Left lung (tissue), 10 donors: ENCODE results near the gene GMPPA. TPM values are rescaled to one million over a fixed set of nuclear protein-coding genes. Genes with fewer than 3 reads are reported as not detected.

Experiments used
- ATAC-seq: fragments of 200-7000 bp; cut with Tn5 transposase; one replicate; pipeline ENCODE4 v1.9.1; 2020; ENCODE audit warnings: moderate library complexity
- DNase-seq, 4 donors: peaks; one replicate each; pipeline ENCODE4 v3.0.0-alpha.2; 2013 to 2020
- H3K27ac ChIP-seq, 2 donors: fragments of 200-600 bp; sonication (generic) in 1 of 2; one replicate each; pipeline versions ENCODE4 v1.5.0 to v1.8.0; 2020 to 2021
- H3K27me3 ChIP-seq, 2 donors: fragments of 200-600 bp; sonication (generic) in 1 of 2; one replicate each; pipeline versions ENCODE4 v1.5.0 to v1.8.0; 2020 to 2021
- H3K36me3 ChIP-seq, 2 donors: fragments of 200-600 bp; sonication (generic) in 1 of 2; one replicate each; pipeline versions ENCODE4 v1.5.0 to v1.8.0; 2020 to 2021
- H3K4me1 ChIP-seq, 2 donors: fragments of 200-600 bp; one replicate each; pipeline ENCODE4 v1.8.0; 2021
- H3K4me3 ChIP-seq, 2 donors: fragments of 200-600 bp; sonication (generic) in 1 of 2; one replicate each; pipeline versions ENCODE4 v1.5.0 to v1.8.0; 2020 to 2021; ENCODE audit warnings: mild to moderate bottlenecking in 1 of 2
- H3K9me3 ChIP-seq, 2 donors: fragments of 200-600 bp; sonication (generic) in 1 of 2; one replicate each; pipeline versions ENCODE4 v1.5.0 to v1.8.0; 2020 to 2021
- CTCF ChIP-seq, 2 donors: fragments of 200-600 bp; sonication (generic) in 1 of 2; IDR thresholded peaks; one replicate each; pipeline versions ENCODE4 v1.5.0 to v1.8.0; 2021; ENCODE audit warnings: antibody characterized with exemption in 2 of 2
- intact Hi-C, 2 donors: fragments of 100-400 bp; cut with DNase I; formaldehyde crosslinking; loops; one replicate each; pipeline versions ENCODE4 v1.11.2 to v1.14.2; 2022
- polyA plus RNA-seq, 6 donors: library from polyadenylated mRNA; unstranded; fragments of 120-200 nt; gene quantifications; one replicate each; pipeline ENCODE4 v1.2.1, GENCODE V29; 2013; ENCODE audit not compliant: insufficient read length in 6 of 6
- total RNA-seq, 2 donors: library from RNA; stranded (reverse); fragmentation: NEBNext Ultra II Directional; extraction: Animal tissue kit (Norgen Biotek cat#: 25700); gene quantifications; one replicate each; pipeline ENCODE4 v1.2.1, GENCODE V29; 2021
- donor health status: DM: no; HTN: yes; CAD: no.
- donor health status: DM: no; HTN: no; CAD: no.

GMPPA gene
- total and polyA plus RNA-seq, 8 donors: 20.6 to 50.1 (median 25.4) TPM

GRCh38 chr2:219472629-219473187, 26.0 kb upstream of the GMPPA start:
- Histone ChIP-seq H3K4me3 (no peak overlapping the region), H3K27me3 (peaks cover 0 to 41% of the 10 kb centered on the region in 2 donors), H3K36me3 (no peaks in the 10 kb centered on the region), H3K4me1 (no peaks in the 10 kb centered on the region), H3K9me3 (no peaks in the 10 kb centered on the region), H3K27ac (no peak overlapping the region)
- peak in 1 of 4 donors; percentile 74 for DNase-seq
- intact Hi-C loops: no loop called here
- ATAC-seq: no peak
- no peak for TF ChIP-seq CTCF (IDR thresholded peaks at IDR 0.05)

- no peak for TF ChIP-seq CTCF (IDR thresholded peaks at IDR 0.05)
- Histone ChIP-seq H3K36me3 (no peaks in the 10 kb centered on the region), H3K27me3 (peaks cover 0 to 44% of the 10 kb centered on the region in 2 donors), H3K9me3 (no peaks in the 10 kb centered on the region), H3K4me1 (no peaks in the 10 kb centered on the region), H3K27ac (no peak overlapping the region), H3K4me3 (no peak overlapping the region)
- intact Hi-C loops: no loop called here
- peak in 1 of 4 donors; percentile 77 for DNase-seq
- no peak for ATAC-seq
These were observed 25.2 kb upstream of the GMPPA start for GRCh38 chr2:219473511-219473910.

- ATAC-seq: no peak
- Histone ChIP-seq H3K4me3 (no peak overlapping the region), H3K27me3 (peaks cover 0 to 44% of the 10 kb centered on the region in 2 donors), H3K36me3 (no peaks in the 10 kb centered on the region), H3K27ac (no peak overlapping the region), H3K9me3 (no peaks in the 10 kb centered on the region), H3K4me1 (no peaks in the 10 kb centered on the region)
- intact Hi-C loops: loop anchor here in 1 of 2 donors (5.0 kb wide), 1 partner anchor 53 kb away; no protein-coding TSS in a partner anchor
- TF ChIP-seq CTCF (IDR thresholded peaks at IDR 0.05): no peak
- peak in 1 of 4 donors; percentile 8 for DNase-seq
These were observed 24.2 kb upstream of the GMPPA start for GRCh38 chr2:219474285-219475060.

- no peaks in the 10 kb centered on the region for H3K9me3 ChIP-seq
- no peak overlapping the region for H3K27ac ChIP-seq
- intact Hi-C loops: loop anchor here in 1 of 2 donors (5.0 kb wide), 1 partner anchor 52 kb away; no protein-coding TSS in a partner anchor
- no peak overlapping the region for H3K4me3 ChIP-seq
- DNase-seq (peak in 1 of 4 donors; percentile 5), ATAC-seq (peak; percentile 11)
- peaks cover 0 to 51% of the 10 kb centered on the region in 2 donors for H3K27me3 ChIP-seq
- TF ChIP-seq CTCF (IDR thresholded peaks at IDR 0.05): no peak
- no peaks in the 10 kb centered on the region for H3K36me3 ChIP-seq
- H3K4me1 ChIP-seq: no peaks in the 10 kb centered on the region
These were observed 23.4 kb upstream of the GMPPA start for GRCh38 chr2:219475278-219475677.
